ENCODE measurements around the gene SACS.

The SACS gene

GRCh38 chr13:23467932-23468278 lies 34.4 kb upstream of the SACS start:
- Histone ChIP-seq H3K4ac (ENCODE audit: low read depth in 1 of 2, low read length in 2 of 2) (no peak overlapping the region), H4K8ac (ENCODE audit: low read length) (no peak overlapping the region), H3K27ac (ENCODE audit: low read length, poor library complexity, severe bottlenecking) (no peak overlapping the region), H4K91ac (ENCODE audit: low read length) (no peak overlapping the region), H3K9me3 (ENCODE audit: control insufficient read depth, low read length) (no peaks in the 10 kb centered on the region), H3K4me1 (ENCODE audit: control insufficient read depth, insufficient read depth, low read depth, low read length) (peaks cover 11% of the 10 kb centered on the region), H3K27me3 (ENCODE audit: control insufficient read depth in 1 of 2, insufficient read depth in 1 of 2, low read length in 2 of 2) (no peaks in the 10 kb centered on the region), H3K79me1 (replicated peaks; ENCODE audit: low read length, poor library complexity, severe bottlenecking) (no peaks in the 10 kb centered on the region), H2BK15ac (ENCODE audit: low read depth, poor library complexity, severe bottlenecking) (no peak overlapping the region), H3K36me3 (ENCODE audit: control insufficient read depth in 1 of 2, insufficient read depth in 2 of 2, low read depth in 1 of 2, low read length in 2 of 2) (no peaks in the 10 kb centered on the region), H2BK12ac (ENCODE audit: low read length in 2 of 2) (no peak overlapping the region), H2AFZ (ENCODE audit: low read depth, low read length) (no peak overlapping the region), H2AK5ac (ENCODE audit: low read length, severe bottlenecking) (no peak overlapping the region), H3K9ac (ENCODE audit: low read length) (no peak overlapping the region), H2BK5ac (ENCODE audit: low read depth, low read length, poor library complexity, severe bottlenecking) (no peak overlapping the region), H3K4me2 (ENCODE audit: low read length, poor library complexity, severe bottlenecking) (no peak overlapping the region), H3K4me3 (ENCODE audit: insufficient read depth in 1 of 2, low read depth in 1 of 2, low read length in 2 of 2) (no peak overlapping the region), H3K18ac (ENCODE audit: low read depth in 1 of 2, low read length in 2 of 2) (no peak overlapping the region), H2BK120ac (ENCODE audit: low read depth, low read length) (no peak overlapping the region), H3K23ac (ENCODE audit: low read length in 2 of 2) (no peak overlapping the region), H3K14ac (ENCODE audit: low read length in 2 of 2) (no peak overlapping the region)
- 100% methylated on average over 1 of the region's 3 CpGs for WGBS
- DNase-seq: no peak

GRCh38 chr13:23467048-23467931 lies 33.8 kb upstream of the SACS start:
- 64% methylated on average over 12 of the region's 14 CpGs for WGBS
- H3K79me1 ChIP-seq (replicated peaks; ENCODE audit: low read length, poor library complexity, severe bottlenecking): no peaks in the 10 kb centered on the region
- H3K4me1 ChIP-seq (ENCODE audit: control insufficient read depth, insufficient read depth, low read depth, low read length): peaks cover 11% of the 10 kb centered on the region
- no peaks in the 10 kb centered on the region for H3K36me3 ChIP-seq (ENCODE audit: control insufficient read depth in 1 of 2, insufficient read depth in 2 of 2, low read depth in 1 of 2, low read length in 2 of 2)
- H3K18ac ChIP-seq (ENCODE audit: low read depth in 1 of 2, low read length in 2 of 2): peak overlapping the region in 1 of 2 experiments; percentile 63
- peak overlapping the region; percentile 17 for H2AK5ac ChIP-seq (ENCODE audit: low read length, severe bottlenecking)
- H2BK5ac ChIP-seq (ENCODE audit: low read depth, low read length, poor library complexity, severe bottlenecking): no peak overlapping the region
- peak; percentile 9 for DNase-seq
- H3K4me2 ChIP-seq (ENCODE audit: low read length, poor library complexity, severe bottlenecking): no peak overlapping the region
- H3K27me3 ChIP-seq (ENCODE audit: control insufficient read depth in 1 of 2, insufficient read depth in 1 of 2, low read length in 2 of 2): no peaks in the 10 kb centered on the region
- no peak overlapping the region for H2AFZ ChIP-seq (ENCODE audit: low read depth, low read length)
- peak overlapping the region; percentile 76 for H4K91ac ChIP-seq (ENCODE audit: low read length)
- H3K4ac ChIP-seq (ENCODE audit: low read depth in 1 of 2, low read length in 2 of 2): no peak overlapping the region
- H3K23ac ChIP-seq (ENCODE audit: low read length in 2 of 2): no peak overlapping the region
- no peak overlapping the region for H2BK120ac ChIP-seq (ENCODE audit: low read depth, low read length)
- no peaks in the 10 kb centered on the region for H3K9me3 ChIP-seq (ENCODE audit: control insufficient read depth, low read length)
- no peak overlapping the region for H3K4me3 ChIP-seq (ENCODE audit: insufficient read depth in 1 of 2, low read depth in 1 of 2, low read length in 2 of 2)
- peak overlapping the region in 1 of 2 experiments; percentile 73 for H2BK12ac ChIP-seq (ENCODE audit: low read length in 2 of 2)
- peak overlapping the region; percentile 8 for H4K8ac ChIP-seq (ENCODE audit: low read length)
- no peak overlapping the region for H2BK15ac ChIP-seq (ENCODE audit: low read depth, poor library complexity, severe bottlenecking)
- H3K14ac ChIP-seq (ENCODE audit: low read length in 2 of 2): no peak overlapping the region
- H3K27ac ChIP-seq (ENCODE audit: low read length, poor library complexity, severe bottlenecking): no peak overlapping the region
- peak overlapping the region; percentile 81 for H3K9ac ChIP-seq (ENCODE audit: low read length)

GRCh38 chr13:23466144-23467002 lies 32.9 kb upstream of the SACS start:
- peak overlapping the region; percentile 22 for H3K27ac ChIP-seq (ENCODE audit: low read length, poor library complexity, severe bottlenecking)
- H3K4me3 ChIP-seq (ENCODE audit: insufficient read depth in 1 of 2, low read depth in 1 of 2, low read length in 2 of 2): peak overlapping the region; percentile 49 to 74
- no peak overlapping the region for H2AK5ac ChIP-seq (ENCODE audit: low read length, severe bottlenecking)
- H2BK15ac ChIP-seq (ENCODE audit: low read depth, poor library complexity, severe bottlenecking): no peak overlapping the region
- H3K9me3 ChIP-seq (ENCODE audit: control insufficient read depth, low read length): no peaks in the 10 kb centered on the region
- H2BK5ac ChIP-seq (ENCODE audit: low read depth, low read length, poor library complexity, severe bottlenecking): no peak overlapping the region
- peak overlapping the region; percentile 38 to 67 for H3K18ac ChIP-seq (ENCODE audit: low read depth in 1 of 2, low read length in 2 of 2)
- H3K4ac ChIP-seq (ENCODE audit: low read depth in 1 of 2, low read length in 2 of 2): peak overlapping the region in 1 of 2 experiments; percentile 4
- H2BK12ac ChIP-seq (ENCODE audit: low read length in 2 of 2): peak overlapping the region in 1 of 2 experiments; percentile 7
- no peaks in the 10 kb centered on the region for H3K27me3 ChIP-seq (ENCODE audit: control insufficient read depth in 1 of 2, insufficient read depth in 1 of 2, low read length in 2 of 2)
- peaks cover 11% of the 10 kb centered on the region for H3K4me1 ChIP-seq (ENCODE audit: control insufficient read depth, insufficient read depth, low read depth, low read length)
- H4K8ac ChIP-seq (ENCODE audit: low read length): peak overlapping the region; percentile 79
- H2AFZ ChIP-seq (ENCODE audit: low read depth, low read length): peak overlapping the region; percentile 79
- peak overlapping the region; percentile 68 for H3K4me2 ChIP-seq (ENCODE audit: low read length, poor library complexity, severe bottlenecking)
- H3K23ac ChIP-seq (ENCODE audit: low read length in 2 of 2): no peak overlapping the region
- DNase-seq: peak; percentile 80
- peak overlapping the region; percentile 81 for H3K9ac ChIP-seq (ENCODE audit: low read length)
- no peak overlapping the region for H3K14ac ChIP-seq (ENCODE audit: low read length in 2 of 2)
- WGBS: 1% methylated on average over 60 of the region's 64 CpGs
- H4K91ac ChIP-seq (ENCODE audit: low read length): no peak overlapping the region
- peak overlapping the region; percentile 52 for H2BK120ac ChIP-seq (ENCODE audit: low read depth, low read length)
- no peaks in the 10 kb centered on the region for H3K79me1 ChIP-seq (replicated peaks; ENCODE audit: low read length, poor library complexity, severe bottlenecking)
- H3K36me3 ChIP-seq (ENCODE audit: control insufficient read depth in 1 of 2, insufficient read depth in 2 of 2, low read depth in 1 of 2, low read length in 2 of 2): no peaks in the 10 kb centered on the region

GRCh38 chr13:23463661-23464060 lies 30.2 kb upstream of the SACS start:
- Histone ChIP-seq H2BK15ac (ENCODE audit: low read depth, poor library complexity, severe bottlenecking) (no peak overlapping the region), H2BK5ac (ENCODE audit: low read depth, low read length, poor library complexity, severe bottlenecking) (no peak overlapping the region), H3K9ac (ENCODE audit: low read length) (no peak overlapping the region), H3K23ac (ENCODE audit: low read length in 2 of 2) (no peak overlapping the region), H3K4ac (ENCODE audit: low read depth in 1 of 2, low read length in 2 of 2) (no peak overlapping the region), H4K91ac (ENCODE audit: low read length) (no peak overlapping the region), H3K14ac (ENCODE audit: low read length in 2 of 2) (no peak overlapping the region), H3K36me3 (ENCODE audit: control insufficient read depth in 1 of 2, insufficient read depth in 2 of 2, low read depth in 1 of 2, low read length in 2 of 2) (no peaks in the 10 kb centered on the region), H2BK120ac (ENCODE audit: low read depth, low read length) (no peak overlapping the region), H3K4me3 (ENCODE audit: insufficient read depth in 1 of 2, low read depth in 1 of 2, low read length in 2 of 2) (no peak overlapping the region), H2AK5ac (ENCODE audit: low read length, severe bottlenecking) (no peak overlapping the region), H2BK12ac (ENCODE audit: low read length in 2 of 2) (no peak overlapping the region), H3K18ac (ENCODE audit: low read depth in 1 of 2, low read length in 2 of 2) (no peak overlapping the region), H3K4me2 (ENCODE audit: low read length, poor library complexity, severe bottlenecking) (no peak overlapping the region), H3K79me1 (replicated peaks; ENCODE audit: low read length, poor library complexity, severe bottlenecking) (no peaks in the 10 kb centered on the region), H3K27ac (ENCODE audit: low read length, poor library complexity, severe bottlenecking) (no peak overlapping the region), H3K27me3 (ENCODE audit: control insufficient read depth in 1 of 2, insufficient read depth in 1 of 2, low read length in 2 of 2) (no peaks in the 10 kb centered on the region), H3K4me1 (ENCODE audit: control insufficient read depth, insufficient read depth, low read depth, low read length) (peaks cover 11% of the 10 kb centered on the region), H4K8ac (ENCODE audit: low read length) (no peak overlapping the region), H3K9me3 (ENCODE audit: control insufficient read depth, low read length) (no peaks in the 10 kb centered on the region), H2AFZ (ENCODE audit: low read depth, low read length) (no peak overlapping the region)
- no peak for DNase-seq
- 96% methylated on average over 4 of the region's 4 CpGs for WGBS

All from mesenchymal stem cell (in vitro differentiated cells and primary cell).